Left renal cortex interstitium (tissue), 4 donors: ENCODE results near the gene SPIN1. TPM values are rescaled to one million over a fixed set of nuclear protein-coding genes. Genes with fewer than 3 reads are reported as not detected.

ENCODE experiments used
- polyA plus RNA-seq, 4 donors: library from polyadenylated mRNA; unstranded; fragments of 120-200 nt; gene quantifications; one replicate each; pipeline ENCODE4 v1.2.1, GENCODE V29; 2013; ENCODE audit not compliant: insufficient read length in 4 of 4

SPIN1 gene
- polyA plus RNA-seq, 4 donors: 154 to 181 (median 170) TPM

Other genes starting within 250 kb of the SPIN1 start
- under 1 TPM; 0.48 to 0.71 (median 0.58) TPM for gene SPATA31C2, start 250.0 kb upstream of the SPIN1 start, polyA plus RNA-seq
- 1 to 10 TPM; 2.1 to 3.5 (median 2.7) TPM for gene NXNL2, start 146.7 kb downstream of the SPIN1 start, polyA plus RNA-seq